Esophagus muscularis mucosa (tissue), 3 donors: ENCODE measurements around the gene UBL4A.

Experiments
- POLR2A ChIP-seq: fragments of 450-650 bp; IDR thresholded peaks from one replicate; pipeline ENCODE4 v1.6.1; 2017; ENCODE audit warnings: antibody characterized with exemption, moderate library complexity, mild to moderate bottlenecking, low read depth
- TF ChIP-seq, protein P1 (sequence below), 3 experiments: fragments of 200-600 bp in 2 of 3; fragments of 450-650 bp in 1 of 3; sonication (generic) in 2 of 3; IDR thresholded peaks; one replicate each; pipeline ENCODE4 v1.5.1; 2017 to 2019; ENCODE audit warnings: antibody characterized with exemption in 3 of 3, mild to moderate bottlenecking in 2 of 3, moderate library complexity in 1 of 3

DNA sequence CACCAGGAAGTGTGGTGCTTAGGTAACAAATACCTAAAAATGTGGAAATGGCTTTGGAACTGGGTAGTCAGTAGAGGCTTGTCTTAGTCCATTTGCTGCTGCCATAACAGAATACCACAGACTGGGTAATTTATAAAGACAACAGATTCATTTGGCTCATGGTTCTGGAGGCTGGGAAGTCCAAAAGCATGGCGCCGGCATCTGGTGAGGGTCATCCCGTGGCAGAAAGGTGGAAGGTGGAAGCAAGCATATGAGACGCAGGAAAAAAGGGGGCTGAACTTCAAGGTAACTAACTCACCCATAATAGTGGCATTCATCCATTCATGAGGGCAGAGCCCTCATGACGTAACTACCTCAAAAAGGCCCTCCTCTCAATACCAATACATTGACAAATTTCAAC, 23.0 kb upstream of the UBL4A start:
- TF ChIP-seq, protein P1, sequence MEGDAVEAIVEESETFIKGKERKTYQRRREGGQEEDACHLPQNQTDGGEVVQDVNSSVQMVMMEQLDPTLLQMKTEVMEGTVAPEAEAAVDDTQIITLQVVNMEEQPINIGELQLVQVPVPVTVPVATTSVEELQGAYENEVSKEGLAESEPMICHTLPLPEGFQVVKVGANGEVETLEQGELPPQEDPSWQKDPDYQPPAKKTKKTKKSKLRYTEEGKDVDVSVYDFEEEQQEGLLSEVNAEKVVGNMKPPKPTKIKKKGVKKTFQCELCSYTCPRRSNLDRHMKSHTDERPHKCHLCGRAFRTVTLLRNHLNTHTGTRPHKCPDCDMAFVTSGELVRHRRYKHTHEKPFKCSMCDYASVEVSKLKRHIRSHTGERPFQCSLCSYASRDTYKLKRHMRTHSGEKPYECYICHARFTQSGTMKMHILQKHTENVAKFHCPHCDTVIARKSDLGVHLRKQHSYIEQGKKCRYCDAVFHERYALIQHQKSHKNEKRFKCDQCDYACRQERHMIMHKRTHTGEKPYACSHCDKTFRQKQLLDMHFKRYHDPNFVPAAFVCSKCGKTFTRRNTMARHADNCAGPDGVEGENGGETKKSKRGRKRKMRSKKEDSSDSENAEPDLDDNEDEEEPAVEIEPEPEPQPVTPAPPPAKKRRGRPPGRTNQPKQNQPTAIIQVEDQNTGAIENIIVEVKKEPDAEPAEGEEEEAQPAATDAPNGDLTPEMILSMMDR (IDR thresholded peaks at IDR 0.05): no peak
- no peak for TF ChIP-seq POLR2A
